T-helper 9 cell (primary cell): ENCODE measurements around the gene FKBP15.
"Not testable (repeated sequence)": the region's sequence is repeated elsewhere in the genome, so short reads cannot be mapped to it uniquely, and the experiment has no call there.

Source experiments
- DNase-seq: peaks from one replicate; pipeline ENCODE4 v3.0.0-alpha.2; 2020

FKBP15 gene

DNA sequence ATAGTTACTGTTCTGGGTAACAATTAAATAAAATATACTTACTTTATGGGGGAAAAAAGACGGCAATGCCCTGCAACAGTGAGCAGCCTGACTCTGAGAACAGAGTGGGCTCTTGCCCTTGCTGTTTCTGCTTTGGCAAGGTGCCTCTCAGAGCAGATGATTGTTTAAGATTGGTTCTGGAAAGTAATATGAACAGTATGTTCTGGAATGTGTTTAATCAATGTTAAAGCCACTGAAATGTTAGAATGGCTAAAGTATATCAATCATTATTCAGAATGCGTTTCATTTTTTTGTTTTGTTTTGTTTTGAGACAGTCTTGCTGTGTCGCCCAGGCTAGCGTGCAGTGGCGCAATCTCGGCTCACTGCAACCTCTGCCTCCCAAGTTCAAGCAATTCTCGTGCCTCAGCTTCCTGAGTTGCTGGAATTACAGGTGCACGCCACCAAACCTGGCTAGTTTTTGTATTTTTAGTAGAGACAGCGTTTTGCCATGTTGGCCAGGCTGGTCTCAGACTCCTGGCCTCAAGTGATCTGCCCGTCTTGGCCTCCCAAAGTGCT lies 14.7 kb upstream of the FKBP15 start:
- DNase-seq = not testable (repeated sequence)

DNA sequence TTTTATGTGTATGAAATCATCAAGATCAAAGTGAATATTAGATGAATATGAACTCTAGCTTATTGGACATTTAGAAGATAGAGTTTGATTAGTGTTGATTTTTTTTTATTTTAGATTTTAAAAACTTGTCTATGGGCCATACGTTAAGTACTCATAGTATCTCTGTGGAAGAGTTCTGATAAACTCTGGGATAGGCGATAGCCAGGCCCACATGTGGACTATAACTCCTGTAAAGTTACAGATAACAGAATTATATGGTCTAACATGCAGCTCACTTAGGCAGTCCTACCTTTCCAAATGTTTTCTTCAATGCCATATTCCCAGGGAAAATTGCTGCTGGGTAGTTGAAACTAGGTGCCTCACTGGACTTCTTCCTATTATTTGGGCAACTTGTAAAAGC lies 10.6 kb upstream of the FKBP15 start:
- DNase-seq = no peak

DNA sequence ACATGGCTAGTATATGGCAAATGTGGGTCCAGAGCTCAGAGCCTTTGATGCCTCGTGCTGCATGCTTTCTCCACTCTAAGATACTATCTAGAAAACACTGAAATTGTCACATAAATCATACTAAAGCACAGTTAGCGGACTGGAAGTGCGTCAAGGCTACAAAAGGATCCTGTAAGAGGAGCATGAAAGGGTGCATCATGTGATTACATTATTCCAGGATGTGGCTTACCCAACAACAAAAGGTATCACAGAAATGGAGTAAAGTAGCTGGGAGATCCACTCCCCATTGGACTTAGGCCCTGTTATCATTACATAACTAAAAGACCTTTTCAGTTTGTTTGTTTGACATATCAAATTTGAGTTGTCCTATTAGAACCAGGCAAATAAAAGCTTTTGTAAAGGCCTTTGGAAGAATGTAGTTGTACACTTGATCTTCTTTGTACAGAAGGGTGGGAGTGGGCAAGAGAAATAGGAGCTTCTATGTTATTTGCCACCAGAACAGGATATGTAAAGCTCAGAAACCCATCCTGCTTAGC lies 7.1 kb upstream of the FKBP15 start:
- no peak for DNase-seq

DNA sequence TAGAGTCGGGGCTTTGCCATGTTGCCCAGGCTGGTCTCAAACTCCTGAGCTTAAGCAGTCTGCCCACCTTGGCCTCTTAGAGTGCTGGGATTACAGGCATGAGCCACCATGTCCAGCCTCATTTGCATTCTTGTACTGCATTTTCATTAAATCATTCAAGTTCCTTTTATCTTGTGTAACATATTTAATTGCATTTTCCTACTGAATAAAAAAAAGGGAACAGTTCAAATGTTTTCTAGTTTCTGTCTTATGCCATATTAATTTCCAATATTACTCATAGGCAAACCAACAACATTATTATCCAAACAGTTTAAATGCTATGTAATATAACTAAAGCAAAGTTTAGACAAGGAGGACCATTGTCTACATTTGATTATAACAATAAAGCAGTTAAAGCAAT lies 6.4 kb upstream of the FKBP15 start:
- DNase-seq = no peak

DNA sequence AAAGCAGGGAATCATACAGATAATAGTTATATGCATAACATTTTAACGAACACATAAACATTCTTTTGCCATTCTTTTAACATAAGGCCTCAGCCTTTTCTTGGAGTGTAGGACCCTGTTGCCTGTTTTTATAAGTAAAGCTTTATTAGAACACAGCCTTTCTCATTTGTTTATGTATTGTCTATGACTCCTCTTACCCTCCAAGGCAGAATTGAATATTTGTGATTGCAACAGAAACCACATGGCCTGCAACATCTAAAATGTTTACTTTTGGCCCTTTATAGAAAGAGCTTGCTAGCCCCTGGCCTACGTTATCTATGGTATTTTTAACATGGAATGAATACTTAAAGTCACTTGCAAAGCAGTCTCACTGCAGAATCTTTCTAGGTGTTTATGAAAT lies 2.9 kb upstream of the FKBP15 start:
- no peak for DNase-seq

DNA sequence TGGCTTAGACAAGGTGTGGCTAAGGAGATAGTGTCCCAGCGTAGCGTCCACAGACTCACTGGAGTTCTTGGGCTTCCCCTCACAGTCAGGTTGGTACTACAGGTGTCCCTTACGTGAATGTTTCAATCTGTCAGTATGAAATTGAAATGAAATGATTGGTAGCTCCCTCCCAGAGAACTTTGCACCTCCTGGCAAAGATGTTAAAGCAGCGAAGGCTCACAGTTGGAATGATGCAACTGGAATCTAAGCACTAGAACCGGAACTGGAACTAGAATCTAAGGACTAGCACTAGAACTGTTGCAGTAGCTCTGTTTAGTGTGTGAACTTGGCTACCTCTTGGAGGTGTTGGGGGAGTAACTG lies 1.4 kb upstream of the FKBP15 start:
- DNase-seq = no peak

DNA sequence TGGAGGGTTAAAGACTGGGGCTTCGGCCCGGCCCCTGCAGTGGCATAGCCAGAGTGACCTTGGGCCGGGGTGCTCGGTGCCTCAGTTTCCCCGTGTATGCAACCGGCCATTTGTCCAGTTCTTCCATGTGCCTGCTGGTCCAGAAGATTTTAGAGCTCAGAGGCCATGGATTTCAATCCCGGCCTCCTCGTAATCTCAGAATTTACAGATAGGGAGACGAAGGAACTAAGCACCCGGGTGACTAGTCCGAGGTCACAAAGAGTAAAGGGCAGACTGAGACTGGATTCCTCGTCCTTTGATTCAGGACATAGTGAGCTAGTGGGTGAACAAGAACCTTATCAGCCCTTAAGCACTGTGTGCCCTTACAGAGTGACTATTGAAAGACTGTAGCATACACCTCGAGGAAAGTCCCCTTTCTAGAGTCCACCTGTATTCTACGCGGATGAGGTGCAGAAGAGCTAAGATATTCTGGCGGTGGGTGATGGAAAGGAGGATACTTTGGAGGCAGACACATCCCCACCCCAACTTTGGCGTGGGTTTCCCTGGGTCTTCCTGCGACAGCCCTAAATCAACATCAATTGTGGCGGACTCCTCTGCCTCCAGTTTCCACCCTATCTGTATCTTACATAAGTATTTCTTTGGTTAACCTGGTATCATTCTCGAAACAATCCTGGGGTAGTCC lies 864 bp upstream of the FKBP15 start:
- no peak for DNase-seq

DNA sequence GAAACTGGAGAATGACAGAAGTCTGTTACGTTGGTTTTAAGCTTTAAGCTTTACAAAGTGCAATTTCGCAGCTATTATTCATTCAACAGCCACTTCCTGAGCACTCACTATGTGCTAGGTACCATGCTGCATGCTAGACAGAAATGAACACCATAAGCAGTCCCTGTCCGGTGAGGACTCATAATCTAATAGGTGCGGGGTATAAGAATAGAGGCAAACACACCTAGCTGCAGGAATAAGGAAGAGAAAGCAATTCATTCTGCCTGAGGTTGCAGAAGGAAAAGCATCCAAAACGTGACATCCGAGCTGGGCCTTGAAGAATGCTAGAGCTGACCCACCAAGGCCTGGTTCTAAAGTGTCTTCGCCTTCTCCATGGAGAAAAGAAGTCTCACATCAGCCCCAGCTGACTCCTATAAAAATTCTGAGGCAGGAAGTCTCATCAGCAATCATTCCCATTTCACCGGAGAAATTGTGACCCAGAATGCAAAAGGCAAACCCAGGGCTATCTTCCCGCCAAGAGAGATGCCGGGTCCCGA lies 542 bp downstream of the FKBP15 start:
- no peak for DNase-seq

DNA sequence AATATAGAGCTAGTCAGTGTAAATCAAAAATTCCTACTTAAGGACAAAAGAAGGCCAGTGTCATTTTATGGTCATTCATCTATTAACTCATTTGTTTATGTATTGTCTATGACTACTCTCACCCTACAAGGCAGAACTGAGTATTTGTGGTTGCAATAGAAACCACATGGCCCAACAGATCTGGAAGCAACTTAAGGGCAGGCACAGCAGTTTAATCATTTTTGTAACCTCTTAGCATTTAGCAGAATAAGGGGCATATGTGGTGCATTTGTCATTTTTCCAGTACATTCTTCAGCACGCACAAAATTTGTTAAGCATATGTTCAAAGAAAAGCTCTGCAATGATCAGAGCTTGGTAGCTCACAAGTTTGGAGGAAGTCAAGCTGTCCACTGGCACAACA lies 1.1 kb downstream of the FKBP15 start:
- no peak for DNase-seq

DNA sequence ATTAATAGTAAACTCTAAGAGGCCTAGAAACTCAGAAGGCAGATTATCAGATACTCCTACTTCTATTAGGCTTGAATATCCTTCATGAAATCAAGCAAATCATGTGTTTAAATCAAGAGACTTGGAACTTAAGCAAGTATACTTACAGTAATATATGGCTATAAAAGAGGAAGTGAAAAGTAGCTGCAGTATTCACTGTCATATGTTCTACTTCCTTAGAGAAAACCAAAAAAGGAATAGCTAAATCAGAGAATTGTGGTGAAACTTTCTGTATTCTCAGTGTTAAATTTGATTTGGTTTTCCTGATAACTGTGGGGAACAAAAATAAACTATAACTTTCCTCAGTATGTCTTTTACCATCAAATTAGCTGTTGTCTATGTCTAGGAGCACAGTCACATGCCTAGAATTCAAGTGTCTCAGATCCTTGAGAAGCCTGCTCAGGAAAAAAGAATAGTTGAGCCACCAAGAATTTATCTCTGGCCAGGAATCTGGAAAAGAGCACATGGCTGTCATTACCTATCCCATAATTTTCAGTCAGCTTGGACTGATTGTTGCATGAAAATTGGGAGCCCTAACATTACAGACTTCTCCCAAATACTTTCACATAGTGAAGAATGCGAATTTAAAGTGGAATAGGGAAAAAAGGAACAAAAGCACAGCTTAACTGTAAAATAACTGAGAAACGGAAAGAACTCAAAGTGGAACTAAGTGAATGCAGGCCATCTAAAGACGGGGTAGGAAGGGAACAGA lies 1.7 kb downstream of the FKBP15 start:
- no peak for DNase-seq

DNA sequence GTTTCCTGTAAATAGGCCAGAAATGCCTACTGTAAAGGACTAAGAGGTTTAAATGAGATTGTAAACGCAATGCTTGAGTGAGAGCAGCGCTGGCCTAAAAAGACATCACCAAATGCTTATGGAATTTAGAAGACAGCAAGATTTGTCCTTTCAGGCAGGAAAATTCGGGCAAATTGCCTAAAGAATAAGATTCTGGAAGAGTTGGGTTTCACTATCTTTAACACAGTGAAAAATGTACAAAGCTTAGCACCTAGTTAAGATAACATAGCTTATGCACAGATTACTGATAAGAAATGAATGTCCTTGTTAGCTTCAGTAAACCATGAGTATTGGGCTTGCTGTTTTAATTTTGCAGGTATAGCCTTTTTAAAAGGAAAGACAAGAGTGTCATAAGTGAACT lies 4.7 kb downstream of the FKBP15 start:
- DNase-seq = no peak

DNA sequence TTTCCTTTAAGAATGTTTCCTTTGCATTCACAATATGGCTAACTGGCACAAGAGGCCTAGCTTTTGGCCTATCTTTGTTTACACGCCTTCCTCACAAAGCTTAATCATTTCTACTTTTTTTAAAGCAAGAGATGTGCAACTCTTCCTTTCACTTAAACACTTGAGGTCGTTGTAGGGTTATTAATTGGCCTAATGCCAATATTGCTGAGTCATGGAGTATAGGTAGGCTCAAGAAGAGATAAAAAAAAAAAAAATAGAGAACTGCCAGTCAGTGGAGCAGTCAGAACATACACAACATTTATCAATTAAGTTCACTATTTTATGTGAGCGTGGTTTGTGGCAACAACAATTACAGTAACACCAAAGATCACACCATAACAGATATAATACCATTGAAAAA lies 5.9 kb downstream of the FKBP15 start:
- DNase-seq = no peak

DNA sequence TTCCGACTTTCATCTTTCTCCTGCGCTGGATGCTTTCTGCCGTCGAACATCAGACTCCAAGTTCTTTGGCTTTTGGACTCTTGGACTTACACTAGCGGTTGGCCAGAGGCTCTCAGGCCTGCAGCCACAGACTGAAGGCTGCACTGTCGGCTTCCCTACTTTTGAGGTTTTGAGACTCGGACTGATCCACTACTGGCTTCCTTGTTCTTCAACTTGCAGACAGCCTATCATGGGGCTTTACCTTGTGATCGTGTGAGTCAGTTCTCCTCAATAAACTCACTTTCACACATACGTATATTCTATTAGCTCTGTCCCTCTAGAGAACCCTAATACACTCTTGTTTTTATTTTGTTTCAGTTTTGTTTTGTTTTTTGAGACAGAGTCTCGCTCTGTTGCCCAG lies 10.3 kb downstream of the FKBP15 start:
- no peak for DNase-seq

DNA sequence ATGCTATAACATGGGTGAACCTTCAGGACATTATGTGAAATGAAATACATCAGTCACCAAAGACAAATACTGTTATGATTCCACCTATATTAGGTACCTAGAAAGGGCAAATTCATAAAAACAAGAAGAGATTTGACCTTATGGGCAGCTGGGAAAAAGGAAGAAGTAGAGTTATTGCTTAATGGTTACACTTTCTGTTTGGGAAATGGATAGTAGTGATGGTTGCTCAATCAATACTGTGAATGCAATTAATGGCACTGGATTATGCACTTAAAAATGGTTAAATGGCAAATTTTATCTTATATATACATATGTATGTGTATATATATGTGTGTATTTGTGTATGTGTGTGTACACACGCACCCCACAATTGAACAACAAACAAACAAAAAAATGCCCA lies 15.2 kb downstream of the FKBP15 start:
- DNase-seq = no peak

DNA sequence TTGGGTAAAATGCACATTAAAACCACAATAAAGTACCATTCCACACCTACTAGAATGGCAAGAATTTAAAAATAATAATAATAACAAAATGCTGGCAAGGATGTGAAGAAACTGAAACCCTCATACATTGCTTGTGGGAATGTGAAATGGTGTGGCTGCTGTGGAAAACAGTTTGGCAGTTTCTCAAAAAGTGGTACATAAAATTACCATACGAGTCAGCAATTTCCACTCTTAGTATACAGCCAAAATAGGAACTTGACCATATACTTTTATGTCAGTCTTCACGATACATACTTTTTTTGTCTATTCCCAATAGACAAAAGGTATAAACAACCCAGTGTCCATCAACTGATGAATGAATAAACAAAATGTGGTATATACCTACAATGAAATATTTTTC lies 15.6 kb downstream of the FKBP15 start:
- no peak for DNase-seq

DNA sequence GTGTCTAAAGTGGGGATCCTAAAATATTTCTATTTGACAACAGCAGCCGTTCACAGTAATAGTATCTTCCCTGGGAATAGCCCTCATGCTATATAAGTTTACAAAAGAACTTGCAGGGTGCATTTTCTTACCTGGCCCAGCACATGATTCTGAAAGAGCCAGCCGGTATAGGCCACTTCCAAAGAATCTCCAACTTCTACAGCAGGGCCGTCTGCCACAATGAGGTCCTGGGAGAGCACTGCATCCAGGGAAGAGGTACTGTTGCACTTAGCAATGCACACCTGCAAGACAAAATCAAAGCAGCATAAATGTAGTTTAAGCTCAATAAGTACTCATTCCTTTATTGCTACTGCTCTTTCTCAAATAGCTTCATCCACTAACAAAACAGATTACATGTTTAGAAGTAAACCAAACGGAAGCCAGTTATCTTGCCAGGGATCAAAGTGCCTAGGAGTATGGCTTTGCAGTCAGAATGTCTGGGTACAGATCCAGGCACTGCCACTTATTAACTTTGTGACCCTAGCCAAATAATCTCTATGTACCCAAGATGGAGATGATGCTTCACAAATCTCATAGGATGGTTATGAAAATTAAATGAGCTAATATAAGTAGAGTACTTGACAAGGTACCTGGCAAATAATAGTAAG lies 21.3 kb downstream of the FKBP15 start:
- no peak for DNase-seq

DNA sequence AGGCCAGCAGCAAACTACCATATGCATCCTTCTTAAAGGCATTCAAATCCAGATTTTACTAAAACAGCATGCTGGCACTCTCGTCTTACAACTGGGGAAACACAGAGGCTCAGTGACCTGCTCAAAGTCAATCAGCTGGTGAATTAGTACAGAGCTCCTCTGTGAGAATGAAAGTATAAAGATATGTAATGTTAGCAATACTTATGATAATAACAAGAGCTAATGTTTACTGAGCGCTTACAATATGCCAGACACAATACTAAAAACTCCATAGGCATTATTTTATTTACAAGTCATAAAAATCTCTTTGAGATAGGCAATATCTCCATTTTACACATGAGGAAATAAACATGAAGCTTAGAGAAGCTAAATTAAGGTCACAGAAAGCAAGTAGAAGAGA lies 28.6 kb downstream of the FKBP15 start:
- no peak for DNase-seq

DNA sequence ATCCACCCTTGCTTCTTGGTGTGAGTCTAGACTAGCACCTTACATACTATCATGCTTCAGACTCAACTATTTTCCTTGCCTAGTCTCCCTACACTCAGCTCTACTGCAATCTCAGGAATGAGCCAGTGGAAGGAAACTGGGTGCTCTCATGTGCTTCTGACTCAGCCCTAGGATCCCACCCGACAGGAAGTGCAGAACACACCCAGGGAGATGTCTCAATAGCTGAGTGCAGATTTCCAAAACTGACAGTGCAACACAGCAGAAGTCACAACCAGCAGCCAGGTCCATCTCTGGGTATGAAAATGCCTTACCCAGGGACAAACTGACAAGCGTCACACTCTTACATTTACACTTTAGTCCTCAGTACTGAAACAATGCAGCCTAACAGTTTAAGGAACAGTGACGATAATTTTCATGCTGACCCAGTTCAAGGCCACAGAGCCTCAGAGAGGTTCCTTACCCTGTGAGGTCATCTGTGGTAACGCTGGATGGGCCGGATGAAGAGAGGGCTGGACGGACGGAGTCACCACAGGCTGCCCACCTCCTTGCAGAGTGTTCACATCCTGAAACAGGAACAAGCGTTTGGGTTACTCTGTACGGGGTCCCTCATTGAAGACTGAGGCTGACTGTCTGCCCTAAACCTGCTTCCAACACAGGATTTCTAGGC lies 33.0 kb downstream of the FKBP15 start:
- DNase-seq = no peak

DNA sequence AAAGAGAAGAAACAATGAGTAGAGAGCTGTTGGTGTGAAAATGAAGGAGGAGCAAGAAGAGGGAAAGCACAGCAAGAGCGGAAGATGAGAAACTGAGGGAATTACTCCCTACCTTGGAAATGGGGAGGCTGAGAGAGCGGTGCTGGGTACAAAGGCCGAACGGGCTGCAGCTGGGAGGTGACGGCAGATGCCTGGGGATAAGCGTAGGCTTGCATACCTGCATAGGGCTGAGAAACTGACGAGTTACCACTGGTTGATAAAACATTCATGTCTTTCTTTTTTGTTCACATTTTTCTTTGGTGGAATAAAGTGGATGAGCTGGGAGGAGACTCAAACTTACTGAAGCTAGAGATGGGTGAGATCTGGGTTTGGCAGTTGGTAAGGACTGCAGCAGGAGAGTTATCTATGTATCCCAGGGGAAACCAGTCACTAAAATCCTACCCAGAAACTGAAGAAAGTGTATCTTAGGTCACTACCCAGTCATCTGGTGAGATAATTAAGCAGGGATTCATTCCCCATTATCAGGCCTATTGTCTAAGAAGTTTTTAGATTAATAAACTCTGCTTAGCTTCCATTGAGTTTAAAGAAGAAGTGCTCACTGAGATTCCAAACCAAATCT lies 34.8 kb downstream of the FKBP15 start:
- no peak for DNase-seq

DNA sequence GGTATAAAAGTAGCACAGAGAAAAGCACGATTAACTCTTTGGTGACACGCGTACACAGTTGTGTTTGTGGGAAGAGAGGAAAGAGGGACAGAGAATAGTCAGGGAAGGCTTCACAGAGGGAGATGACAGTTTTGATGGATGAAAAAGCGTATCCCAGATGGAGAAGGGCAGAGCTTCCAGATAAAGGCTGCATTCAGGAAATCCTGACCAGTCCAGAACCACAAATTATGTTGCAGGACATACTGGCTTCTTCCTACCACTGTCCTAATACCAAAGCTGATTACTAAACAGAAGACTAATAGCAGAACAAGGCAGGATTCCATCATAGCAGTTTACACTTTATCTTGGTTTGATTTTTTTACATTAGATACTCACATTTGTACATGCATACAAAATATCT lies 35.8 kb downstream of the FKBP15 start:
- no peak for DNase-seq

DNA sequence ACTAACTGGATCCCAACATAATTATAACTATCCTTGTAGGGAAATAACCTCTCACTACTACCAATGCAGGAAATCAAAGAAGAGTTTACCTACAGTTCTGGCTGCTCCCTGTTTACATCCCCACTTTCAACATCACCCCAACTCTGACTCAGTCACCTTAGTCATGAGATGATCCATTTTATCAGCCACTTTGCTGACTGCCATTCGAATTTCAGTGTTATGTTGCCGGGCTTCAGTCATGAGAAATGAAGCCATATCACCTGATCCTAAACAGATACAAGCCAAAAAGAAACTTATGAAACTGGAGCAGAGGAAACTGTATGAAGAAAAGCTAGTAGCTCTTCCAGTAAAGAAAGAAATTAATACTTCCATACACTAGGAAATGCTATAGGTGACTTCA lies 36.5 kb downstream of the FKBP15 start:
- DNase-seq = no peak

DNA sequence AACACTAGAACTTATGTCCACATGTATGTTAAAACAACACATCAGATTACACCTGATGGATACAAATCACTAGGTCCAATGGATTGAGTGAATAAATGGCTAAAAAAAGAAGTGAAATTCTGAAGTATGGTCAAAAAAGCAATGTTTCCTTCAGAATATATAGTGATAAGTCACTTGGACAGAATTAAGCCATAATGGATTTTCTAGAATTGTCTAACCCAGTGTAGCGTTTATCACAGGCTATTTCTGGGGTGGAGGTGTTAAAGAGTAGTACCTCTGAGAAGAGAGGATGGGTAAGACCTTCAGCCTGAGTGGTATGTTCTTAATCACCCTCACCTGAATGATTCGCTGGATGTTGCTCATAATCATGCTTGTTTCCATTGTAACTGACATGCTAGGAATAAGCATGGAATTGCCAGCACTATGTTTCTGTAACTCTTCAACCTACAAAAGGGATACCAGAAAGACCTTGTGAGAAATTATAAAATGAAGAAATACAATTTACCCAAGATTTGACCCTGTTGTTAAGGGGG lies 37.1 kb downstream of the FKBP15 start:
- DNase-seq = no peak
